ENCODE data around the gene ZBTB7C.

The ZBTB7C gene

DNA sequence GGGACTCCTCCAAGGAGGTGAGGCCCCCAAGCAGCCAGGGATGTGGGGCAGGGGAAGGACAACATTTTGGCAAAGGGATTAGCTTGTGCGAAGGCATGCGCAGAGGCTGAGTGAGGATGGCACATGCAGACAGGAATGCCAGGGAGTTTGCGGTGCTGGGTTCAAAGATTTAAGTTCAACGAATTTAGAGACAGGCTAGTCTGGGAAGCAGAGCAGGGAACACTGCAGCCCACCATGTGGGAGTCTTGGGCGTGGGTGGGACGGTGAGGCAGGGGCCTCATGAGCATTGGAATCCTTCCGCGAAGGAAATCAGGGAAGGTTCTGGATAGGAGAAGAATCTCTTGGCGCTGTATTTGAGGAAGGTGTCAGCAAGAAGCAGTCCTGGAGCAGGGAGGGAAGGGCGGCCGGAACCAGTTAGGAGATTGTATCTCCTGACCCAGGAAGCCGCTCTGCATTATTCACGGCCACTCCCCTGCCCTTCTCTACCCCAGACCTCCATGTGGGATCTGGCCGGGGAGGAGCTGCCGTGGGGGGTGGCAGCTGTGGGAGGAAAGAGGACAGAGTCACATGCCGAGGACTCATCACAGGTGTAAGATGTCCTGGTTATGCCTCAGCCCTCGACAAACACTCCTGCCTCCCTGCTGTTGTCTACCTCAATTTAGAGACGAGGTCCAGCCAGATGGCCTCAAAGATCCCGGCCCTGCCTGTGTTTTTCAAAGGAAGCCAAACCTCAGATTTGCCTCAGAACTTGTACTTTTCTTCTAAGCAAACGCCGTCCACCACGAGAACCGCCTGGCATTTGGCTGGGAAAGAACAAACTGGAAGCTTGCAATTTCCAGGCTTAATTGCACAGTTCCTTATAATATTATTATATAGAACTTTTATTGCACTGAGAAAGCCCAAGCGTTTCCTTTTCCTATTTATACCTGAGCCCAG is 355.0 kb downstream of the ZBTB7C start:
- no peaks in the 10 kb centered on the region for H3K9me3 ChIP-seq (ENCODE audit: control insufficient read depth in 5 of 5, low read length in 5 of 5)
- H3K27ac ChIP-seq (ENCODE audit: low read depth, low read length): no peak overlapping the region
- peaks cover 0 to 11% (median 3%) of the 10 kb centered on the region in 5 donors for H3K27me3 ChIP-seq (ENCODE audit: control insufficient read depth in 5 of 5, insufficient read depth in 4 of 5, low read length in 5 of 5)
- no peaks in the 10 kb centered on the region for H3K4me1 ChIP-seq (ENCODE audit: control insufficient read depth in 5 of 5, insufficient read depth in 5 of 5, low read length in 5 of 5)
- H3K9ac ChIP-seq (ENCODE audit: low read length in 5 of 5): no peak overlapping the region
- no peak overlapping the region for H3K4me3 ChIP-seq (ENCODE audit: low read depth in 1 of 5, low read length in 5 of 5)
- H3K36me3 ChIP-seq (ENCODE audit: control insufficient read depth in 5 of 5, insufficient read depth in 5 of 5, low read length in 5 of 5): no peaks in the 10 kb centered on the region

DNA sequence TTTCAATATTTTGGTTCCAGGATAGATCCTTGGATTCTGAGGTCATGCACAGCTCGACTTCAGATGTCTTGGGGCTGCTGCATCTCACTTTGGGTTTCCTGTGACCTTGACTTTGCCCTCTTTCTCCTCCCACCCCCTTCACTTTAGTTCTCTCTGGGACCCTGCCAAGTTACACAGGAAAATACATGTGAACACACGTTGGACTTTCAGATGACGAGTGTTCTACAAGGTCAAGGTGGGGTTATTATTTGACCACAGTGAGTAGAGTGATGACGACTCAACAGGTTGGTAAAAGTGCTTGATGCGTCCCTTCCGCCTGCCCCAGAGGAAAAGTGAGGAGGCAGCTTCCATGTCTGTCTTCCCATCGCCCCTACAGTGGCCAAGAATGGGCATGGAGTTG is 356.3 kb downstream of the ZBTB7C start:
- Histone ChIP-seq H3K27ac (ENCODE audit: low read depth, low read length) (no peak overlapping the region), H3K27me3 (ENCODE audit: control insufficient read depth in 5 of 5, insufficient read depth in 4 of 5, low read length in 5 of 5) (peaks cover 0 to 11% (median 3%) of the 10 kb centered on the region in 5 donors), H3K9me3 (ENCODE audit: control insufficient read depth in 5 of 5, low read length in 5 of 5) (no peaks in the 10 kb centered on the region), H3K9ac (ENCODE audit: low read length in 5 of 5) (no peak overlapping the region), H3K4me1 (ENCODE audit: control insufficient read depth in 5 of 5, insufficient read depth in 5 of 5, low read length in 5 of 5) (no peaks in the 10 kb centered on the region), H3K4me3 (ENCODE audit: low read depth in 1 of 5, low read length in 5 of 5) (no peak overlapping the region), H3K36me3 (ENCODE audit: control insufficient read depth in 5 of 5, insufficient read depth in 5 of 5, low read length in 5 of 5) (no peaks in the 10 kb centered on the region)

DNA sequence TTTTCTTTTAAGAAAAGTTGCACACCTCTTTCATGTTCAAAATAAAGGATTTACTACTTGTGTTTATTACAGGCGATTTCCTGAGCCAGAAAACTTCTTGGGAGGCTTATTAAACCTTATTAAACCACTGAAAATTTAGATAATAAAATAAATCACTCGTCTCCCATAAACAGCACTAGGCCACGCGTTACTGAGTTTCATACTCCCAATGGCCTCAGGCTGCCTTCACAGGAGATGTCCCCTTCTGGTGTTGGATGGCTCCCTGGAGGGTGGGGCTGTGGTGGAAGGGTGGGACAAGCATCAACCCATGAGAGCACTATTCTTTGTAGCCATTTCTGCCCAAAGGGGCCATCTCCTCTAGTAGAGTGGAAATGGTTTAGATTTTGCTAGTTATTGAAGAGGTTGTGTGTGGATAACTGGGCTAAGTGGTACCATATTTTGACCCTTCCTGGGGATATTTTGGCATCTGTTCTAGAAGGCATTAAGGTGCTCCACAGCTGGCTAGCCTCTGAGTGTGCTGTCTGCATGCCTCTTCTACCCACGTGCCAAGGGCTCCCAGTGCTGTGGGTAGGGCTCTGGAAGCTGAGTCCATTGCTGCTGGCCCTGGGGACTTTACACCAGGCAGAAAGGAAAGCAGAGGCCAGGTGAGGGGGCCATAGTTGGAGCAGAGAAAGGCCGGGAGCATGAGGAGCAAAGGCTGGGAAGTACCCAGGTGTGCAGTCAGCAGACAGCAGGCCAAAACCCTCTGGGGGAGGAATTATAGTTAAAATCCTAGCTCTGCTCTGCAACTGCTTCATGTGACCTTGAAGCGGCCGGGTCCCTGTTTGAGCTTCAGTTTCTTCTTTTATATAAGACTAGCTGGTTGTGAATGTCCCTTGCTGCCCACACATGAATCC is 357.0 kb downstream of the ZBTB7C start:
- H3K9ac ChIP-seq (ENCODE audit: low read length in 5 of 5): no peak overlapping the region
- H3K9me3 ChIP-seq (ENCODE audit: control insufficient read depth in 5 of 5, low read length in 5 of 5): no peaks in the 10 kb centered on the region
- no peak overlapping the region for H3K27ac ChIP-seq (ENCODE audit: low read depth, low read length)
- H3K4me1 ChIP-seq (ENCODE audit: control insufficient read depth in 5 of 5, insufficient read depth in 5 of 5, low read length in 5 of 5): no peaks in the 10 kb centered on the region
- no peak overlapping the region for H3K4me3 ChIP-seq (ENCODE audit: low read depth in 1 of 5, low read length in 5 of 5)
- H3K27me3 ChIP-seq (ENCODE audit: control insufficient read depth in 5 of 5, insufficient read depth in 4 of 5, low read length in 5 of 5): peaks cover 0 to 11% (median 3%) of the 10 kb centered on the region in 5 donors
- H3K36me3 ChIP-seq (ENCODE audit: control insufficient read depth in 5 of 5, insufficient read depth in 5 of 5, low read length in 5 of 5): no peaks in the 10 kb centered on the region

DNA sequence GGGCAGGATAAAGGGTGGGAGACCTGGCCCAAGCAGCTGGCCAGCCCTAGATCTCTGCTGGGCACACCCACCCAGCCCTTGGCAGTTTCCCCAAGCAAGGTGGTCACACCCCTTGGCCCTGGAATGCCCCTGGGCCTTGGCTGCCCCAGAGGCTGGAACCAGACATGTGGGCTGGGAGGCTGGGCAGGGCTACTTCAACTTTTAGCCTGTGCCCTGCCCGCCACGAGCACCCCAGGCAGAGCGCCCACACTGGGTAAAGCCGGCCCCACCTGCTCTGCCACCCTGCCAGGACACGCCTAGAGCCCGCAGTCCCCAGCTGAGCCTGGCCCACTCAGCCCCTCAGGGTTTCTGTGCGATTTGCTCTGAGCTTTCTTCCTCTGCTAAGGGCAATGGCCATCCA is 359.0 kb downstream of the ZBTB7C start:
- Histone ChIP-seq H3K4me3 (ENCODE audit: low read depth in 1 of 5, low read length in 5 of 5) (no peak overlapping the region), H3K9me3 (ENCODE audit: control insufficient read depth in 5 of 5, low read length in 5 of 5) (peaks cover 0 to 10% (median 6%) of the 10 kb centered on the region in 5 donors), H3K27ac (ENCODE audit: low read depth, low read length) (no peak overlapping the region), H3K36me3 (ENCODE audit: control insufficient read depth in 5 of 5, insufficient read depth in 5 of 5, low read length in 5 of 5) (no peaks in the 10 kb centered on the region), H3K4me1 (ENCODE audit: control insufficient read depth in 5 of 5, insufficient read depth in 5 of 5, low read length in 5 of 5) (no peaks in the 10 kb centered on the region), H3K9ac (ENCODE audit: low read length in 5 of 5) (no peak overlapping the region), H3K27me3 (ENCODE audit: control insufficient read depth in 5 of 5, insufficient read depth in 4 of 5, low read length in 5 of 5) (peaks cover 0 to 11% (median 3%) of the 10 kb centered on the region in 5 donors)

DNA sequence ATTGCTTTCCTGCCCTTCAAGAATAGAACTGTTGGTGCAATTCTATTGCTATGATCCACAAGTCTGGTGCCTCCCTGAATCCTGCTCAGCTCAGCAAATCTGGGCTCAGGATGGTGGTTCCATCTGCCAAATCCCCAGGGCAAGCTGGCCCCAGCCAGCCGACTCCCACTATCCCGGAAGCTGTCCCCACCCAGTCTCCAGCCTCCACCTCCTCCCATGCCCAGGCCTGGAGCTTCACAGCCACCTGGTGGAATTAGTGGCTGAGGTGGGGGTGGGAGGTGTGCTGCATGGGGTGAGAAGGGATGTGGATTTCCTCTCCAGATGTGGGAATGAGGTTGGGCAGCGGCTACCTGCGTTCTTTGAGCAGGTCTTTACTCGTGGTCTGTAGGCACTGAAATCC is 359.4 kb downstream of the ZBTB7C start:
- H3K9me3 ChIP-seq (ENCODE audit: control insufficient read depth in 5 of 5, low read length in 5 of 5): peaks cover 0 to 10% (median 6%) of the 10 kb centered on the region in 5 donors
- no peaks in the 10 kb centered on the region for H3K36me3 ChIP-seq (ENCODE audit: control insufficient read depth in 5 of 5, insufficient read depth in 5 of 5, low read length in 5 of 5)
- no peak overlapping the region for H3K9ac ChIP-seq (ENCODE audit: low read length in 5 of 5)
- no peak overlapping the region for H3K27ac ChIP-seq (ENCODE audit: low read depth, low read length)
- no peak overlapping the region for H3K4me3 ChIP-seq (ENCODE audit: low read depth in 1 of 5, low read length in 5 of 5)
- peaks cover 0 to 10% (median 3%) of the 10 kb centered on the region in 5 donors for H3K27me3 ChIP-seq (ENCODE audit: control insufficient read depth in 5 of 5, insufficient read depth in 4 of 5, low read length in 5 of 5)
- no peaks in the 10 kb centered on the region for H3K4me1 ChIP-seq (ENCODE audit: control insufficient read depth in 5 of 5, insufficient read depth in 5 of 5, low read length in 5 of 5)

DNA sequence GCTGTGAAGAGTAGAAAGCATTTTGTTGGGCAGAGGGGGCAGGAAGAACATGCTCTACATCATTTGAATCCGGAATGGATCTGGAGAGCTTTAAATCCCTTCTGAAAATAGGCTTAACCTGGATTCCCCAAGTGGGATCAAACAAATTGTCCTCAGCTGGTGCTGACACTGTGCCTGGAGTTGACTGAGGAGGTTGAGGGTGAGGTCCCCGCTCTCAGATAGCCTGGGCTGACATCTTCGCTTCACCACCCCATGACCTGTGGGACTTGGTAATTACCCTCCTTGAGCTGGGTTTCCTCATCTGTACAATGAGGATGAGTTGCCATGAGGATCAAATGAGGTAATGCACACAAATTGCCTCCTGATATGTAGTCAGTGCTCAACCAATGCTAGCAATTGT is 360.9 kb downstream of the ZBTB7C start:
- Histone ChIP-seq H3K27ac (ENCODE audit: low read depth, low read length) (no peak overlapping the region), H3K9me3 (ENCODE audit: control insufficient read depth in 5 of 5, low read length in 5 of 5) (peaks cover 0 to 10% (median 6%) of the 10 kb centered on the region in 5 donors), H3K27me3 (ENCODE audit: control insufficient read depth in 5 of 5, insufficient read depth in 4 of 5, low read length in 5 of 5) (peaks cover 0 to 3% (median 0%) of the 10 kb centered on the region in 5 donors), H3K4me3 (ENCODE audit: low read depth in 1 of 5, low read length in 5 of 5) (no peak overlapping the region), H3K4me1 (ENCODE audit: control insufficient read depth in 5 of 5, insufficient read depth in 5 of 5, low read length in 5 of 5) (no peaks in the 10 kb centered on the region), H3K36me3 (ENCODE audit: control insufficient read depth in 5 of 5, insufficient read depth in 5 of 5, low read length in 5 of 5) (no peaks in the 10 kb centered on the region), H3K9ac (ENCODE audit: low read length in 5 of 5) (no peak overlapping the region)

DNA sequence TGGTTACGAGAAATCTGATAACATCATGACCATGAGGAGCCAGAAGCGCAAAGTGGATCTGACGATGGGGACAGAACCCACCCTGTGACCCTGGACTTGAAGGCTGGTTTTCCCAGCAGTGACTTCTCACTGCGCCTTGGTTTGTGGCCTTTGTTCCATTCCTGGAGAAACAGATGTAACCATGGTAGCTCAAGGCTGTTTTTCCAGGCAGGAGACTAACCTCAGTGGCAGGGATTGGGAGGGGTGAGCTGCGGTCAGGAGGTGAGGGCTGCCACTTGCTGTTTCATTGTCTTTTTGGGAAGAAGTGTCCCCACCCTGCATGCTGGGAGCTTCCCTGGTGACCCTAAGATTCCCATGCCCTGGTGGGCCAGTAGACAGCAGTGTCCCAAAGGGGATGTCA is 362.3 kb downstream of the ZBTB7C start:
- Histone ChIP-seq H3K36me3 (ENCODE audit: control insufficient read depth in 5 of 5, insufficient read depth in 5 of 5, low read length in 5 of 5) (no peaks in the 10 kb centered on the region), H3K27ac (ENCODE audit: low read depth, low read length) (no peak overlapping the region), H3K4me1 (ENCODE audit: control insufficient read depth in 5 of 5, insufficient read depth in 5 of 5, low read length in 5 of 5) (no peaks in the 10 kb centered on the region), H3K4me3 (ENCODE audit: low read depth in 1 of 5, low read length in 5 of 5) (no peak overlapping the region), H3K9me3 (ENCODE audit: control insufficient read depth in 5 of 5, low read length in 5 of 5) (peaks cover 0 to 10% (median 6%) of the 10 kb centered on the region in 5 donors), H3K27me3 (ENCODE audit: control insufficient read depth in 5 of 5, insufficient read depth in 4 of 5, low read length in 5 of 5) (peaks cover 0 to 3% (median 0%) of the 10 kb centered on the region in 5 donors), H3K9ac (ENCODE audit: low read length in 5 of 5) (no peak overlapping the region)

DNA sequence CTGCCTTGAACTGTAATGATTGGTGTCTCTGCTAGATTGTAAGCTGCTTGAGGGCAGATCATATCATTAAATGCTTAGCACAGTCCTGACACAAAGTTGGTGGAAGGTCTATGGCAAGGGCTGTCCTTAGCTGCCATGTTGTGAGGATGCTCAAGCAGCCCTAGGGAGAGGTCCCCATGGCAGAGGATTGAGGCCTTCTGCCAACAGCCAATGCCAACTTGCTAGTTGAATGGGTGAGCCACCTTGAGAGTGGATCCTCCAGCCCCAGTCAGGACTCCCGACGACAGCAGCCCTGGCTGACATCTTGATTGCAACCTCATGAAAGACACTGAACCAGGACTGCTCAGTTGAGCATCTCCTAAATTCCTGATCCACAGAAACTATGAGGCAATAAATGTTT is 363.4 kb downstream of the ZBTB7C start:
- Histone ChIP-seq H3K4me3 (ENCODE audit: low read depth in 1 of 5, low read length in 5 of 5) (peak overlapping the region in 1 of 5 donors; percentile 29), H3K4me1 (ENCODE audit: control insufficient read depth in 5 of 5, insufficient read depth in 5 of 5, low read length in 5 of 5) (no peaks in the 10 kb centered on the region), H3K9ac (ENCODE audit: low read length in 5 of 5) (no peak overlapping the region), H3K27me3 (ENCODE audit: control insufficient read depth in 5 of 5, insufficient read depth in 4 of 5, low read length in 5 of 5) (peaks cover 0 to 3% (median 0%) of the 10 kb centered on the region in 5 donors), H3K36me3 (ENCODE audit: control insufficient read depth in 5 of 5, insufficient read depth in 5 of 5, low read length in 5 of 5) (no peaks in the 10 kb centered on the region), H3K9me3 (ENCODE audit: control insufficient read depth in 5 of 5, low read length in 5 of 5) (peaks cover 0 to 10% (median 6%) of the 10 kb centered on the region in 5 donors), H3K27ac (ENCODE audit: low read depth, low read length) (no peak overlapping the region)

DNA sequence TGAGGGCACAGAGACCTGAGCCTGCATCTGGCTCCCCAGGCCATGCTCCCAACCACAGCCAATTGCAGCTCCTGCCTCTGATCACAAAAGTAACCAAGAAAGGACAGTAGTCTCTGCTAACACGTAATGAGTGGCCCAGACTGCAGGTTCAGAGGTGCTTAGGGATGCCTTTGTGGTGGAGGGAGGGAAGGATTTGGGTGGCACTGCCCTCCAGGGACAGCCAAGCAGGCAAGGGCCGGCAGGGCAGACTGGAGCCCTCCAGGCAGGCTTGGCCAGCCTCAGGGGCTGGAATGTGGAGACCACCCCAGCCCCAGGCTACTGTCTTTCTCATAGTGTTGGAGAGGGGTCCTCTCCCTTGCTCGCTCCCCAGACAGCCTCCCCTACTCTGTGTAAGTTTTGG is 364.2 kb downstream of the ZBTB7C start:
- Histone ChIP-seq H3K9ac (ENCODE audit: low read length in 5 of 5) (no peak overlapping the region), H3K9me3 (ENCODE audit: control insufficient read depth in 5 of 5, low read length in 5 of 5) (peaks cover 0 to 10% (median 6%) of the 10 kb centered on the region in 5 donors), H3K27ac (ENCODE audit: low read depth, low read length) (no peak overlapping the region), H3K4me3 (ENCODE audit: low read depth in 1 of 5, low read length in 5 of 5) (no peak overlapping the region), H3K27me3 (ENCODE audit: control insufficient read depth in 5 of 5, insufficient read depth in 4 of 5, low read length in 5 of 5) (peaks cover 0 to 1% (median 0%) of the 10 kb centered on the region in 5 donors), H3K36me3 (ENCODE audit: control insufficient read depth in 5 of 5, insufficient read depth in 5 of 5, low read length in 5 of 5) (peaks cover 0 to 3% (median 0%) of the 10 kb centered on the region in 5 donors), H3K4me1 (ENCODE audit: control insufficient read depth in 5 of 5, insufficient read depth in 5 of 5, low read length in 5 of 5) (no peaks in the 10 kb centered on the region)
